ENCODE data around the gene LRP8.

The LRP8 gene

GRCh38 chr1:53328009-53328461, at the start of gene LRP8:
LRP8 (minus strand) TSS chr1:53328070; CDS start chr1:53327912, 158 bp downstream.
- FAIRE-seq, result no peak

- no peak for FAIRE-seq
Measured at GRCh38 chr1:53377438-53377841, 49.6 kb upstream of the LRP8 start.

- no peak for FAIRE-seq
Measured at GRCh38 chr1:53376742-53377437, 49.0 kb upstream of the LRP8 start.

GRCh38 chr1:53376041-53376461, 48.2 kb upstream of the LRP8 start:
- no peak for FAIRE-seq

- FAIRE-seq, result no peak
Measured at GRCh38 chr1:53375440-53375839, 47.6 kb upstream of the LRP8 start.

- FAIRE-seq, result no peak
Measured at GRCh38 chr1:53373246-53373645, 45.4 kb upstream of the LRP8 start.

- FAIRE-seq, result no peak
Measured at GRCh38 chr1:53372501-53372951, 44.7 kb upstream of the LRP8 start.

GRCh38 chr1:53371851-53372250, 44.0 kb upstream of the LRP8 start:
- FAIRE-seq, result no peak

GRCh38 chr1:53371121-53371666, 43.3 kb upstream of the LRP8 start:
- FAIRE-seq, result no peak

- FAIRE-seq, result no peak
Measured at GRCh38 chr1:53370369-53370961, 42.6 kb upstream of the LRP8 start.

GRCh38 chr1:53369761-53370160, 41.9 kb upstream of the LRP8 start:
- FAIRE-seq, result no peak

- no peak for FAIRE-seq
Measured at GRCh38 chr1:53369034-53369750, 41.3 kb upstream of the LRP8 start.

- no peak for FAIRE-seq
Measured at GRCh38 chr1:53368314-53369033, 40.6 kb upstream of the LRP8 start.

- FAIRE-seq, result no peak
Measured at GRCh38 chr1:53367503-53368313, 39.8 kb upstream of the LRP8 start.

GRCh38 chr1:53366901-53367502, 39.1 kb upstream of the LRP8 start:
- FAIRE-seq, result no peak

- no peak for FAIRE-seq
Measured at GRCh38 chr1:53365437-53366063, 37.7 kb upstream of the LRP8 start.

GRCh38 chr1:53362851-53363642, 35.2 kb upstream of the LRP8 start:
- no peak for FAIRE-seq

GRCh38 chr1:53362270-53362669, 34.4 kb upstream of the LRP8 start:
- no peak for FAIRE-seq

- FAIRE-seq, result no peak
Measured at GRCh38 chr1:53361541-53361961, 33.7 kb upstream of the LRP8 start.

- no peak for FAIRE-seq
Measured at GRCh38 chr1:53359934-53360276, 32.0 kb upstream of the LRP8 start.
